Measurements from ENCODE around the gene DUS3L.

Gene DUS3L

DNA sequence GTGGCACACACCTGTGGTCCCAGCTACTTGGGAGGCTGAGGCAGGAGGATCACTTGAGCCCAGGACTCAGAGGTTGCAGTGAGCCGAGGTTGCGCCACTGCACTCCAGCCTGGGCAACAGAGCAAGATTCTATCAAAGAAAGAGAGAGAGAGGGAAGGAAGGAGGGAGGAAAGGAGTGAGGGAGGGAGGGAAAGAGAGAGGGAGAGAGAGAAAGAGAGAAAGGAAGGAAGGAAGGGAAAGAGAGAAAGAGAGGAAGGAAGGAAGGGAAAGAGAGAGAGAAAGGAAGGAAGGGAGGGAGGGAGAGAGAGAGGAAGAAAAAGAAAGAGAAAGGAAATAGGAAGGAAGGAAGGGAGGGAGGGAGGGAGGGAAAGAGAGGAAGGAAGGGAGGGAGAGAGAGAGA is 26.3 kb upstream of the DUS3L start:
- in situ Hi-C loops (cut with HindIII; ENCODE audit: low pct_ligation_motif_present, low sequenced_read_pairs), result no loop called here
- no peak for DNase-seq
- Histone ChIP-seq H3K36me3 (replicated peaks) (no peaks in the 10 kb centered on the region), H3K27me3 (replicated peaks) (no peaks in the 10 kb centered on the region), H3K4me3 (ENCODE audit: low read depth, low read length) (no peak overlapping the region), H3K27ac (no peak overlapping the region)
- TF ChIP-seq, protein P1, sequence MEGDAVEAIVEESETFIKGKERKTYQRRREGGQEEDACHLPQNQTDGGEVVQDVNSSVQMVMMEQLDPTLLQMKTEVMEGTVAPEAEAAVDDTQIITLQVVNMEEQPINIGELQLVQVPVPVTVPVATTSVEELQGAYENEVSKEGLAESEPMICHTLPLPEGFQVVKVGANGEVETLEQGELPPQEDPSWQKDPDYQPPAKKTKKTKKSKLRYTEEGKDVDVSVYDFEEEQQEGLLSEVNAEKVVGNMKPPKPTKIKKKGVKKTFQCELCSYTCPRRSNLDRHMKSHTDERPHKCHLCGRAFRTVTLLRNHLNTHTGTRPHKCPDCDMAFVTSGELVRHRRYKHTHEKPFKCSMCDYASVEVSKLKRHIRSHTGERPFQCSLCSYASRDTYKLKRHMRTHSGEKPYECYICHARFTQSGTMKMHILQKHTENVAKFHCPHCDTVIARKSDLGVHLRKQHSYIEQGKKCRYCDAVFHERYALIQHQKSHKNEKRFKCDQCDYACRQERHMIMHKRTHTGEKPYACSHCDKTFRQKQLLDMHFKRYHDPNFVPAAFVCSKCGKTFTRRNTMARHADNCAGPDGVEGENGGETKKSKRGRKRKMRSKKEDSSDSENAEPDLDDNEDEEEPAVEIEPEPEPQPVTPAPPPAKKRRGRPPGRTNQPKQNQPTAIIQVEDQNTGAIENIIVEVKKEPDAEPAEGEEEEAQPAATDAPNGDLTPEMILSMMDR (IDR thresholded peaks at IDR 0.05; ENCODE audit: low read depth, low read length, missing control alignments), result no peak

DNA sequence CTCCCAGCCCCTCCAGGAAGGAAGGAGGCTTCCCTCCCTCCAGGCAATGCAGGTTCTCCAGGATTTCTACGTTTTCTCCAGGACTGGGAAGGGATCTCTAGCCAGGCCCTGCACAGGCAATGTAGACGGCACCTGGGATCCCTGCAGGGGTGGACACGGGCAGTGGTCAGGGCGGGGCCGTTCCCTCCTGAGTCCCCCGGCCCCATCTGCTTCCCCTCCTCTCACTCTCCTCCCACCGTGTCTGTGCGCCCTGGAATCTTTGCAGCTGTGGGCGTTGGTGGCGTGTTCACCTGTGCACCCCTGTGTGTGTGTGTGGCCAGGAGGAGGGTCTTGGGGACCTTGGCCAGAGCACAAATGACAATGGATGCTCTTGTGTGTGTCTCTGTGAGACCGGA is 23.9 kb upstream of the DUS3L start:
- H3K36me3 ChIP-seq (replicated peaks), result no peaks in the 10 kb centered on the region
- no peak overlapping the region for H3K27ac ChIP-seq
- H3K27me3 ChIP-seq (replicated peaks), result no peaks in the 10 kb centered on the region
- DNase-seq, result no peak
- TF ChIP-seq, protein P1 (IDR thresholded peaks at IDR 0.05; ENCODE audit: low read depth, low read length, missing control alignments), result no peak
- no peak overlapping the region for H3K4me3 ChIP-seq (ENCODE audit: low read depth, low read length)
- in situ Hi-C loops (cut with HindIII; ENCODE audit: low pct_ligation_motif_present, low sequenced_read_pairs), result no loop called here

DNA sequence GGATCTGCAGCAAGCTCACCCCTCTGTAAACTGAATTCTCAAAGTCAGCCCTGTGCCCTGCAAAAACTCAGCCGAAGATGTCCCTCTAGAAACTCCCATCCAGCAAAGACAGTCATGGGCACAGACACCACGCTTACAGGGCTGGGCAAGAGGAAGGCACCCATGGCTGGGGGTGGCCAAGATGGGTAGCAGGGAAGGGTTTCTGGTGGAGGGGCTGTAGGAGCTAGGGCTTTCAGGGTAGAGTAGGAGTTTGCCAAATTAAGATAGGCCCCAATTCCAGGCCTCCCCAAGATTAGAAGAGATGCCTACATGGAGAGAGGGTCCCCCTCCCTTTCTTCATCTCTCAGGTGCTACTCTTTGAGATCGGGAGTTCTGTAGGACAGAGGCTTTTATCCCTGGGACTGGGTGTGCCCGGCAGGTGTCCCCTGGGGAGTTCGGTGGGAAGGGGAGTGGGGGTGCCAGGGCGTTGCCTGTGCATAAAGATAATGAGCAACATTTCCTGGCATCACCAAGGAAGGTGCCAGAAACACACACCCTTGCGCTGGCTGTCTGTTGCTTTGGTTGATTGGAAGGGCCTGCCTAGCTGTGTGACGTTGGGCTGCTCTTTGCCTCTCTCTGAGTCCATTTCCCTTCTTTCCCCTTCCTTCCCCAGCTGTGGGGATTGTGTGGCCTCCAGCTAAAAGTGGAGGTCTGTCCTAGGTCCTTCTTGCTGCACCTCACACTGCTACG is 23.3 kb upstream of the DUS3L start:
- DNase-seq, result no peak
- no peaks in the 10 kb centered on the region for H3K27me3 ChIP-seq (replicated peaks)
- no peak overlapping the region for H3K4me3 ChIP-seq (ENCODE audit: low read depth, low read length)
- H3K36me3 ChIP-seq (replicated peaks), result no peaks in the 10 kb centered on the region
- in situ Hi-C loops (cut with HindIII; ENCODE audit: low pct_ligation_motif_present, low sequenced_read_pairs), result no loop called here
- TF ChIP-seq, protein P1 (IDR thresholded peaks at IDR 0.05; ENCODE audit: low read depth, low read length, missing control alignments), result no peak
- H3K27ac ChIP-seq, result no peak overlapping the region

DNA sequence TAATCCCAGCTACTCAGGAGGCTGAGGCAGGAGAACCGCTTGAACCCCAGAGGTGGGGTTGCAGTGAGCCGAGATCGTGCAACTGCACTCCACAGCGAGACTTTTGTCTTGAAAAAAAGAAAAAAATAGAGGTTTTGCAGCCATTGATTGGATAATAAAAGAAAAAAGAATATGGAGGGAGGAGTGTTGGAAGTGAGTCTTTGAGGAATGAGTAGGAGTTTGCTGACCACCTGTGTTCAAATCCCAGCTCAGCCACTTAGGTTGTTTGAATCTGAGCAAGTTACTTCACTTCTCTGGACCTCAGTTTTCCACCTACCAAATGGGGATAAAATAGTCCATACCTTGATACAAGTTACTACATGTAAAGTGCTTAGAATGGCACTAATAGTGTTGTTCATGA is 20.2 kb upstream of the DUS3L start:
- Histone ChIP-seq H3K27ac (no peak overlapping the region), H3K27me3 (replicated peaks) (peaks cover 2% of the 10 kb centered on the region), H3K4me3 (ENCODE audit: low read depth, low read length) (no peak overlapping the region), H3K36me3 (replicated peaks) (no peaks in the 10 kb centered on the region)
- in situ Hi-C loops (cut with HindIII; ENCODE audit: low pct_ligation_motif_present, low sequenced_read_pairs), result no loop called here
- TF ChIP-seq, protein P1 (IDR thresholded peaks at IDR 0.05; ENCODE audit: low read depth, low read length, missing control alignments), result no peak
- DNase-seq, result no peak

DNA sequence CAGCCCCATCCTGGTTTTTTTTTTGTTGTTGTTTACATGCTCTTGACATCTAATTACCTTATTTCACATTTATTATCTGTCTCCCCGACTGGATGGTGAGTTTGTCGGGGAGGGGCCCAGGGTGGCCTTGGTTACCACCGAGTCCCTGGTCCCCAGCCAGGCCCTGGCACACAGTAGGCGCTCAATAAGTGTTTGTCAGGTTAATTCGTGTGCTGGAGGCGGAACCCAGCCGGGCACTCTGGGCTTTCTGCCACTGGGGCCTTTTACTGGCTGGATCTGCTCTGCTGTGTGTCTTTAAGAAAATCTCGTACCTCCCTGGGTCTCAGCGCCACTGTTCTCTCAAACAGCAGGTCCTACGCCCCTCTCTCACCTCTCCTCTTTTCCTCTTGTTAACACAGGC is 18.5 kb upstream of the DUS3L start:
- TF ChIP-seq, protein P1 (IDR thresholded peaks at IDR 0.05; ENCODE audit: low read depth, low read length, missing control alignments), result no peak
- H3K27ac ChIP-seq, result no peak overlapping the region
- no peak for DNase-seq
- no peak overlapping the region for H3K4me3 ChIP-seq (ENCODE audit: low read depth, low read length)
- H3K27me3 ChIP-seq (replicated peaks), result peaks cover 12% of the 10 kb centered on the region
- in situ Hi-C loops (cut with HindIII; ENCODE audit: low pct_ligation_motif_present, low sequenced_read_pairs), result no loop called here
- no peaks in the 10 kb centered on the region for H3K36me3 ChIP-seq (replicated peaks)

DNA sequence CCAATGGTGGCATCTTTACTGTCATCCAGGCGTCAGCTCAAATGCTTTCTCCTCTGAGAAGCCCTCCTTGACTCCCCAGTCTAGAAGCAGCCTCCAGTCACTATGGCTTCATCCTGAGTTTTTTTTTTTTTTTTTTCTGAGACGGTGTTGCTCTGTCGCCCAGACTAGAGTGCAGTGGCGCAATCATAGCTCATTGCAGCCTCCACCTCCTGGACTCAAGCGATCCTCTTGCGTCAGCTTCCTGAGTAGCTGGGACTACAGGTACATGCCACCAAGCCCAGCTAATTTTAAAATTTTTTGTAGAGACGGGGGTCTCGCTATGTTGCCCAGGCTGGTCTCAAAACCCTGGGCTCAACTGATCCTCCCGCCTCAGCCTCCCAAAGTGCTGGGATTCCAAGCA is 18.1 kb upstream of the DUS3L start:
- no peak for DNase-seq
- in situ Hi-C loops (cut with HindIII; ENCODE audit: low pct_ligation_motif_present, low sequenced_read_pairs), result no loop called here
- TF ChIP-seq, protein P1 (IDR thresholded peaks at IDR 0.05; ENCODE audit: low read depth, low read length, missing control alignments), result no peak
- Histone ChIP-seq H3K27me3 (replicated peaks) (peaks cover 15% of the 10 kb centered on the region), H3K36me3 (replicated peaks) (no peaks in the 10 kb centered on the region), H3K27ac (no peak overlapping the region), H3K4me3 (ENCODE audit: low read depth, low read length) (no peak overlapping the region)

Measured in brain microvascular endothelial cell (primary cell).